ENCODE results near the gene PNLDC1.

PNLDC1 gene

DNA sequence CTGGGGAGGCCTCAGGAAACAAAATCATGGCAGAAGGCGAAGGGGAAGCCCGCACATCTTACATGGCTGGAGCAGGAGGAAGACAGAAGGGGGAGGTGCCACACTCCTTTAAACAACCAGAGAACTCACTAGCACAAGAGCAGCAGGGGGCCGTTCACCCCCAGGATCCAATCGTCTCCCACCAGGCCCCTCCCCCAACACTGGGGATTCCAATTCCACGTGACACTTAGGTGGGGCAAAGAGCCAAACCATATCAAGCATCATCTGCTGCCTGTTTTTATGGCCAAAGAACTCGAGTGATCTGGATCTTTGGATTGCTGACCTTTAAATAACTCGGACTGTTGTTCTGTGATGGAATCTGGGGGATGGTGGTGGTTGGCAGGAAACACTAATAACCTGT lies 28.0 kb downstream of the PNLDC1 start:
- peak; percentile 22 for DNase-seq (ENCODE audit: low read depth)
- TF ChIP-seq, protein P1, sequence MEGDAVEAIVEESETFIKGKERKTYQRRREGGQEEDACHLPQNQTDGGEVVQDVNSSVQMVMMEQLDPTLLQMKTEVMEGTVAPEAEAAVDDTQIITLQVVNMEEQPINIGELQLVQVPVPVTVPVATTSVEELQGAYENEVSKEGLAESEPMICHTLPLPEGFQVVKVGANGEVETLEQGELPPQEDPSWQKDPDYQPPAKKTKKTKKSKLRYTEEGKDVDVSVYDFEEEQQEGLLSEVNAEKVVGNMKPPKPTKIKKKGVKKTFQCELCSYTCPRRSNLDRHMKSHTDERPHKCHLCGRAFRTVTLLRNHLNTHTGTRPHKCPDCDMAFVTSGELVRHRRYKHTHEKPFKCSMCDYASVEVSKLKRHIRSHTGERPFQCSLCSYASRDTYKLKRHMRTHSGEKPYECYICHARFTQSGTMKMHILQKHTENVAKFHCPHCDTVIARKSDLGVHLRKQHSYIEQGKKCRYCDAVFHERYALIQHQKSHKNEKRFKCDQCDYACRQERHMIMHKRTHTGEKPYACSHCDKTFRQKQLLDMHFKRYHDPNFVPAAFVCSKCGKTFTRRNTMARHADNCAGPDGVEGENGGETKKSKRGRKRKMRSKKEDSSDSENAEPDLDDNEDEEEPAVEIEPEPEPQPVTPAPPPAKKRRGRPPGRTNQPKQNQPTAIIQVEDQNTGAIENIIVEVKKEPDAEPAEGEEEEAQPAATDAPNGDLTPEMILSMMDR (conservative IDR thresholded peaks at IDR 0.05; ENCODE audit: control insufficient read depth, insufficient read depth, low read depth, low read length) = no peak
- H3K4me3 ChIP-seq (ENCODE audit: control insufficient read depth, low read depth, low read length) = no peak overlapping the region

DNA sequence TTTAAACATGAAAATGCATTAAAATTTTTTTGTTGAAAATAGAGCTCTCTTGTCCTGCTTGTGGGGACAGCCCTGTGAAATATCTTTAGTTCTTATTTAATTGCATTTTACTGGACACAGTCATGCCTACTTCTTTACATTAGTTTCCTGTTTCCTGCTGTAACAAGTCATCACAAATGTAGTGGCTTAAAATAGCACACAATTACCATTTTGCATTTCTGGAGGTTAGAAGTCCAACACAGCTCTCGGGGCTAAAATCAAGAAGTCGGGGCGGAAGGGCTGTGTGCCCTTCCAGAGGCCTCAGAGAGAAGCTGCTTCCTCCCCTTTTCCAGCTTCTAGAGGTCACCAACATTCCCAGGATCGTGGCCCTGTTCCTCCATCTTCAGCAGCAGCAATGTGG lies 29.4 kb downstream of the PNLDC1 start:
- no peak overlapping the region for H3K4me3 ChIP-seq (ENCODE audit: control insufficient read depth, low read depth, low read length)

DNA sequence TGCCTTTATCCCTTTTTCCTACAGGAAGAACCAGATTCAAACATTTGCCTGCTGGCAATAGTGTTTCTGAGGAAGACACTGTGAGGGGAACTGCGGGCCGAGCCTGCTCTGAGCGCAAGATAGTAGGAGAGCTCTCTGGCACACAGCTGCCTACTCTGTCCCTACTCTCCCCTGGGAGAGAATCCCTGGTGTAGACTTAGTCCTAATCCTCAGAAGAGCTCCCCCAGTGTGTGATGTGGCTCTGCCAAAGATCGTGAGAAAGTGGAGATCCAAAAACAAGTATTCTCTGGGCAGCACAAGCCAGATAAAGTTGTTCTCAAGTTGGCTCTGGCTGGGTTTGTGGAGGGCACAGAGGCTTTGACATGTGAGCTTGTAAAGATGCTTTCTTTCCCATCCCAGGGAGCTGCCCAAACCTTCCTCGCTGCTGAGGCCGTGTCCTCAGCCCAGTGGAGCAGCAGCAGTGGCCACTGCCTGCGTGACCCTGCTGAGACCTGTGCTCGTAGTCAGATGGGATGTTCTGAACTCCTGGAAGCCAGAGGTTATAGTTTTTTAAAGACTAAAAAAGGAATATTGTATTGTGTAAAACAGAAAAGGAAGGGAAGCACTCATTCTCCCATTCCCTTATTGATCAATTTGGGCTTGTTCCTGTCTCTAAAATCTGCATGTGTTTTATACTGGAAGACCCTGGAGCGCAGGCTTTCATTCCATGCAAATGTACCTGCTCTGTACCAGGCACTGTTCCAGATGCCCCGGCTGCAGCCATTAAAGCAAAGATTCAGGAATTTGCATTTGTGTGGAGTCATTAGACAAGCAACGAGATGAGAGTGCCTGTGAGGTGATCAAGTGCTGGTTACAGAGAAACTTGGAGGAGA lies 30.7 kb downstream of the PNLDC1 start:
- no peak overlapping the region for H3K4me3 ChIP-seq (ENCODE audit: control insufficient read depth, low read depth, low read length)
- no peak for DNase-seq (ENCODE audit: low read depth)
- TF ChIP-seq, protein P1 (conservative IDR thresholded peaks at IDR 0.05; ENCODE audit: control insufficient read depth, insufficient read depth, low read depth, low read length) = no peak

More for the DNA sequence above, 29.4 kb downstream of the PNLDC1 start:
- TF ChIP-seq, protein P1 (conservative IDR thresholded peaks at IDR 0.05; ENCODE audit: control insufficient read depth, insufficient read depth, low read depth, low read length) = no peak
- no peak for DNase-seq (ENCODE audit: low read depth)

DNA sequence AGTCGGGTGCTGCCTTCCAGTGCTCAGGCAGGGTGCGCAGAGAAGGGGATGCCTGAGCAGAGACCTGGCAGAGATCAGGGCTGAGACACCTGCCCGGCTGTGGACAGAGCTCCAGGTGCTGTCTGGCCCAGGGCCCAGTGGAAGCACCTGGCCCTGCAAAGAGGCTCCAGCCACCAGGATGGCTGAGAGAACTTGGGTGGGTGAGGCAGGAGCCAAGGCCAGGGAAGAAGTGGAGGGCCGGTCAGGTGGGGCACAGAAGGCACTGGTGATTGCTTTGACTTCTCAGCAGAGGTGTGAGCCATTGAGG lies 31.2 kb downstream of the PNLDC1 start:
- no peak overlapping the region for H3K4me3 ChIP-seq (ENCODE audit: control insufficient read depth, low read depth, low read length)
- TF ChIP-seq, protein P1 (conservative IDR thresholded peaks at IDR 0.05; ENCODE audit: control insufficient read depth, insufficient read depth, low read depth, low read length) = no peak
- DNase-seq (ENCODE audit: low read depth) = no peak

DNA sequence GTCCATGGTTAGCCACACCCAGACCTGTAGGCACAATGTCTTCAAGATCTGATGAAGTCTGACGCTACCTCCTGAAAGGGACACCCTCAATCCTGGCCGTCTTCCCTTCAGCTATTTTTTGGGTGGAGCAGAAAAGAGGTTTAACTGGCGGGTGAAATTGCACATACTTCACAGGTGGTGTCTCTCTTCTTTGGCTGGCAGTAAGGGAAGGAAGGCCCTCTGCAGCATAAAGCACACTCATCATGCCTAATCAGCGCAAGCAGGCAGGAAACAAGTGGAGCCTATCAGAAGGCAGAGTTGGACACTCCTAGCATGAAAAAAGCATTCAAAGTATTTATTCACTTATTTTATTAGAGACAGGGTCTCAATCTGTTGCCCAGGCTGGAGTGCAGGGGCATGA lies 32.9 kb downstream of the PNLDC1 start:
- no peak for DNase-seq (ENCODE audit: low read depth)
- no peak overlapping the region for H3K4me3 ChIP-seq (ENCODE audit: control insufficient read depth, low read depth, low read length)
- TF ChIP-seq, protein P1 (conservative IDR thresholded peaks at IDR 0.05; ENCODE audit: control insufficient read depth, insufficient read depth, low read depth, low read length) = no peak

DNA sequence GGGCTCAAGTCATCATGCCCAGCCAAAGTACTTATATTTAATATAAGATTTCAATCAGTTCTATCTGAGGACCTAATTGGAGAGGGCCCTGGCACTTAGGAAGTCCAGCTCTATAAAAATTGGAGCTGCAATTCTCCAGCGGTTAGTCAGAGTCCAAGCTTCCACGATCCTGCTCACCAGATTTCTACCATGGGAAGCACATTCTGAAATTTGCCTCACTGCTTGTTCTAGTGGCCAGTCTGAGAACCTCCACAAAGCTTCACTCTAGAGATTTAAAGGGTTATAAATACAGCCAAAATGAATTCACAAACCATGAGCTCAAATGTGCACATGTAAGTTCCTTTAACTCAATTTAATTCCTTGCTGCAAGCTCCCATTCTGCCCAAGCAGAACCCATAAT lies 33.5 kb downstream of the PNLDC1 start:
- DNase-seq (ENCODE audit: low read depth) = peak; percentile 58
- TF ChIP-seq, protein P1 (conservative IDR thresholded peaks at IDR 0.05; ENCODE audit: control insufficient read depth, insufficient read depth, low read depth, low read length) = peak; percentile 17

More for the DNA sequence above, 33.5 kb downstream of the PNLDC1 start:
- H3K4me3 ChIP-seq (ENCODE audit: control insufficient read depth, low read depth, low read length) = no peak overlapping the region
